NCI-H187 (cell line): ENCODE measurements around the gene CYP2F1.
"Not testable (repeated sequence)": the region's sequence is repeated elsewhere in the genome, so short reads cannot be mapped to it uniquely, and the experiment has no call there.

Experiments
- DNase-seq, 2 experiments: peaks; one replicate each; lab custom pipeline; 2025; lab: John Stamatoyannopoulos, UW

The CYP2F1 gene

DNA sequence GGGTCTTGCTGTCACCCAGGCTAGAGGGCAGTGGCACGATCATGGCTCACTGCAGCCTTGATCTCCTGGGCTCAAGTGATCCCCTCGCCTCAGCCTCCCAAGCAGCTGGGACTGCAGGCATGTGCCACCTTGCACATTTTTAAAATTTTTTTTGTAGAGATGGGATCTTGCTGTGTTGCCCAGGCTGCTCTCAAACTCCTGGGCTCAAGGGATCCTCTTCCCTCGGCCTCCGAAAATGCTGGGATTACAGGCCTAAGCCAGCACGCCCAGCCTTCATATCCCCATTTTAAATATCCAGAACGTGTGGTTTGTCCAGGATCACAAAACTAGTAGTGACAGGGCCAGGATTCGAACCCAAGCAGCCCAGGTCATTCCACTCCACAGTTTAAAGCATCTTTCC is 13.1 kb downstream of the CYP2F1 start:
- not testable (repeated sequence) for DNase-seq

GRCh38 chr19:41127801-41128300 is 13.6 kb downstream of the CYP2F1 start:
- not testable (repeated sequence) for DNase-seq

DNA sequence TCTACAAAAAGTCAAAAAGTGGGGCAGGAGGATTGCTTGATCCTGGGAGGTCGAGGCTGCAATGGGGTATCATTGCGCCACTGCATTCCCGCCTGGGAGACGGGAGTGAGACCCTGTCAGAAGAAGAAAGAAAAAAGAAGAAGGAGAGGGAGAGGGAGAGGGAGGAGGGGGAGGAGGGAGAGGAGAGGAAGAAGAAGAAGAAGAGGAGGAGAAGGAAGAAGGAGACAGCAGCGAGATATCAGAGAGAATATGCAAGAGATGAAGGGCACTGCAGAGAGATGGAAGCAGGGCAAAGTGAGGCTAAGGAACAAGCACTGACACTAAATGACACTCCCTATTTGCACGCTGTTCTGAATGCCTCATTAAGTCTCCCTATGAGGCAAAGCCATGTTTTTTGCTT is 14.5 kb downstream of the CYP2F1 start:
- DNase-seq: no peak

DNA sequence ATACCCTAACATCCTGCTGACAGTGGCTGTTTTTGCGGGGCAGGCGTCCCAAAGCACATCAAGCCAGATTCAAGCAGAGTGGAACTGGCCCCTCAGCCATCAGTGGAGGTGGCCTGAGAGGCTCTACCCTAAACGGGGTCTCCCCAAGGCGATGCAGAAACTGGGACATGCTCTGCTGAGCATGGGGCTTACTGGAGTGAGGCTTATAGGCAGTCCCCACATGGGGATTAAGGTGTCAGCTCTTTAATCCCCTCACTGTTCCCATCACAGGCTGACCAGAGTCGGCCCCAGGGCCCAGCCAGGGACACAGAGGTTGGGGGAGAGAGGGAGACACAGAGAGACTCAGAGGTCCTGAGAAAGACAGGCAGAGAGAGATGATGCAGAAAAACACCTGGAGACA is 17.0 kb downstream of the CYP2F1 start:
- no peak for DNase-seq

DNA sequence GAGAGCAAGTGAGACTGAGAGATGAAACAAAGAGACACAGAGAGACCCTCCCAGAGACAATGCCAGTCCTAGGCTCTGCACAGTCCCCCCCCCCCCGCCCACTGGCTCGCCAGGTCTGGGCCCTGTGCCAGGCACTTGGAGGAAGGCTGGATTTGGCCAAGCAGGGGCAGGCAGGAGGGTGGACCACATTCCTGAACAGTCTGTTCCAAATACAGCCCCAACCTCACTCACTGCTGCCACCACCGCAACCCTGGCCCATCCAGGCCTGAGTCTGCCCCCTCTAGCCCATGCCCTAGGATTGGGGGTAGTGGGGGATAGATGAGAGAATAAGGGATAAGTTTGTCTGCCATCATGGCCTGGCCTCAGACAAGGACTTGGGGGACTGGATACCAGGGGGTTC is 19.0 kb downstream of the CYP2F1 start:
- no peak for DNase-seq

DNA sequence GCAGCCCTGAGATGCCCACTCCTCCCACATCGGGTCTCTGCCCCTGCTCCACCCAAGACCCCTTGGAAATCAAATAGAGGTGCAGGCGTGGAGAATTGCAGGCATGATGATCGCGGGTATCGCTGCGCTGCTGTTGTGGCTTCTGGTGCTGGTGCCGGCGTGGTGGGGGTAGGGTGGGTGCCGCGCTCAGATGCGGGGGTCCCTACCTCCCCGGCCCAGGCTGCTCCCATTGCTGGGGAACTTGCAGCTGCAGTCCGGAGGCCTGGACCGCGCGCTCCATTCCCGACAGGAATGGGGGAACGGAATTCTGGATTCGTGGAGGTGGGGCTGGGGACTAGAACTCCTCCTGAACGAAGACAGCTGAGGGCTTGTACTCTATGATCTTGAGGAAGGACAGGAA is 20.4 kb downstream of the CYP2F1 start:
- no peak for DNase-seq

DNA sequence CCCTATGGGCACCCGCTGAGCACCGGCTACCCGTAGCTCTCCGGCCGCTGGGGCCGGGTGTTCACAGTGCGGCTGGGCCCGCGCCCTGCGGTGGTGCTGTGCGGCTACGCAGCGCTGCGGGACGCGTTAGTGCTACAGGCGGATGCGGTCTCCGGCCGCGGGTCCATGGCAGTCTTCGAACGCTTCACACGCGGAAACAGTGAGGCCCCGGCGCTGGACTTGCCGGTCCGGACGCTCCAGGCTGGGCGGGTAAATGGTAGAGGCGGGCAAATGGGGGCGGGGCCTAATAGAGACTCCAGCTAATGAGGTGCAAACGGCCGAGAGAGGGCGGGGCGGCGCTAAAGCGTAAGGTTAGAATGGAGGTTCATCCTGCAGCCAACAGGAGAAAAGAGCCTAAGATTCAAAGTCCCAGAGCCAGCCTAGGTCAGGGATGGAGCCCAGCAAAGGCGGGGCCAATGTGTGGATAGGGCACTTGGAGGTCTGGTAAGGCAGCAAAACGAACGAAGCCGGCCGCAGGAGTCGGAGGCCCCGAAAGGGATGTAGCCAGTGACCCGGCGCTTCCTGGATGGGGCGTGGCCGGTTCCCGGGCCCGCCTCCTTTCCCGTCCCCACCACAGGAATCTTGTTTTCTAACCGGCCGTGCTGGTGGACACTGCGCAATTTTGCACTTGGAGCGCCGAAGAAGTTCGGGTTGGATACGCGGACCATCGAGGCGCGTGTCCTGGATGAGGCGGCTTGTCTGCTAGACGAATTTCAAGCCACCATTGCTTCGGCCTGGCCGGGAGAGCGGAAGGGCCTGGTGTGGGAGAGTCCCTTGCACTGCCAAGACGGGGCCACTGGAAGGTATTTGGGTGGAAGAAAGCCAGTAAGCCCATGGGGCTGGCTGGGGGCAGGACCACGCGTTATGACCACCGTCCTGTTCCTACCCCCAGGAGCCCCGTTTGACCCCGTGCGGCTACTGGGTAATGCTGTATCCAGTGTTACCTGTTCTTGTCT is 21.5 kb downstream of the CYP2F1 start:
- not testable (repeated sequence) for DNase-seq

DNA sequence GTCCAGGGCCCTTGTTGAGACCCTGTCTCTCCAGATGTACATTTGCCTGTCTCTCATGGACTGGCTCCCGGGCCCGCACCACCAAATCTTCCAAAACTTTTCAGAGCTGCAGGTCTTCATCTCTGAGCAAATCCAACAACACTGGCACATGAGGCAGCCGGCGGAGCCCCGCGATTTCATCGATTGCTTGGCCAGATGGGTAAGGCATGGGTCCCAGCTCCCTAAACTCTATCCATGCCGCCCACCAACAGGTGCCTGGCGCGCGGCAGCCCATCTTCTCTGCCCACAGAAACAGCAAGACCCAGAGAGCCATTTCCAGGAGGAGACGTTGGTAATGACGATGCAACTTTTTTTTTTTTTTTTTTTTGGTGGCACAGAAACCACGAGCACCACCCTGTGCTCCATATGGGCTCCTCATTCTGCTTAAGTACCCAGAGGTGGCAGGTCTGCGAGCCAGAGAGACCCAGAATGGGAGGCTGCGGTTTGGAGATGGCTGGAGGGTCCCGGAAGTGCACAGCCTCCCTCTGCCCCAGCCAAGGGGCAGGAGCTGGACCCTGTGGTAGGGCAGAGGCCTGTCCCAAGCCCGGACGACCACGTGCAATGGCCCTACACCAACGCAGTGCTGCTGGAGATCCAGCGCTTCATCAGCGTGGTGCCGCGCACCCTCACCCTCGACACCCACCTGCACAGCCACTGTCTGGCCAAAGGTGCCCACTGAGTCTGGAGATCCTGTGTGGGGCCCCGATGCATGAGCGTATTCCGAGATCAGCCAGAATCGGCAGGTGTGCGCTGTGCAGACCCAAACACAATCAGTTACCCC is 22.6 kb downstream of the CYP2F1 start:
- DNase-seq: no peak

DNA sequence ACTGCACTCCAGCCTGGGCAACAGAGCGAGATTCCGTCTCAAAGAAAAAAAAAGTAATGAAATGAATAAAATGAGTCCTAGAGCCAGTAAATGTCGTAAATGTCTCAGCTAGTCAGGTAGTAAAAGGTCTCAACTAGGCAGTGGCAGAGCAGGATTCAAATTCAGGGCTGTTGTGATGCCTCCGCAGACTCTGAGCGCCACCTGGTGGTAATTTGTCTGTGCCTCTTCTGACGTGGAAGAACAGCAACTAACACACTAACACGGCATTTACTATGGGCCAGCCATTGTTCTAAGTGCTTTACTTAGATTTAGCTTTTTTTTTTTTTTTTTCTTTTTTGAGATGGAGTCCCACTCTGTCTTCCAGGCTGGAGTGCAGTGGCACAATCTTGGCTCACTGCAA is 30.2 kb downstream of the CYP2F1 start:
- peak in 1 of 2 experiments; percentile 15 for DNase-seq

GRCh38 chr19:41149831-41150230 is 35.6 kb downstream of the CYP2F1 start:
- DNase-seq: no peak

- DNase-seq: not testable (repeated sequence)
Observed at GRCh38 chr19:41150986-41151385, 36.8 kb downstream of the CYP2F1 start.

DNA sequence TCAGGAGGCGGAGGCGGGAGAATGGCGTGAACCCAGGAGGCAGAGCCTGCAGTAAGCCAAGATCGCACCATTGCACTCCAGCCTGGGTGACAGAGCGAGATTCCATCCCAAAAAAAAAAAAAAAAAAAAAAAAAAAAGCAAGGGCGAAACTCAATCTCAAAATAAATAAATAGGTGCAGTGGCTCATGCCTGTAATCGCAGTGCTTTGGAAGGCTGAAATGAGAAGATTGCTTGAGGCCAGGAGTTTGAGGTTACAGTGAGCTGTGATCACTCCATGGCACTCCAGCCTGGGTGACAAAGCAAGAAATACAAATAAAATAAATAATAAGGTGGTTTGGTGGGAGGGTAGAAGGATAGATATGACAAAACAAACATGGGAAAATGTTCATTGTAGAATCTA is 39.8 kb downstream of the CYP2F1 start:
- no peak for DNase-seq

GRCh38 chr19:41156207-41156606 is 42.0 kb downstream of the CYP2F1 start:
- DNase-seq: no peak

DNA sequence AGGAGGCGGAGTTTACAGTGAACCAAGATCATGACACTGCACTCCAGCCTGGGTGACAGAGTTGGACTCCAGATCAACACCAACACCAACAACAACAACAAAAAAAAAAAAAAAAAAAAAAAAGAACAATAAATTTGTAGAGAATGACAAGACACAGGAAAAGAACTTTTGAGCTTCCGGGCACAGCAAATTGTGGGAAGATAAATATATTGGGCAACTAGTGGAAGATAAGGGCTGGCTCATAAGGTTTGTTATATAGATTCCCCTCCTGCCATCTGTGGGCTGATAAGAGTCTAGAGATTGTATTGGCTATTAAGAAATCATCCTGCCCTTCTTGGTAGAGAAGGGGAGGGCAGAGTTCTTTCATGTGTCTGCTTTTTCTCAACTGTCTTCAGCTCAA is 45.6 kb downstream of the CYP2F1 start:
- no peak for DNase-seq

- DNase-seq: no peak
Observed at GRCh38 chr19:41161903-41162302, 47.7 kb downstream of the CYP2F1 start.

DNA sequence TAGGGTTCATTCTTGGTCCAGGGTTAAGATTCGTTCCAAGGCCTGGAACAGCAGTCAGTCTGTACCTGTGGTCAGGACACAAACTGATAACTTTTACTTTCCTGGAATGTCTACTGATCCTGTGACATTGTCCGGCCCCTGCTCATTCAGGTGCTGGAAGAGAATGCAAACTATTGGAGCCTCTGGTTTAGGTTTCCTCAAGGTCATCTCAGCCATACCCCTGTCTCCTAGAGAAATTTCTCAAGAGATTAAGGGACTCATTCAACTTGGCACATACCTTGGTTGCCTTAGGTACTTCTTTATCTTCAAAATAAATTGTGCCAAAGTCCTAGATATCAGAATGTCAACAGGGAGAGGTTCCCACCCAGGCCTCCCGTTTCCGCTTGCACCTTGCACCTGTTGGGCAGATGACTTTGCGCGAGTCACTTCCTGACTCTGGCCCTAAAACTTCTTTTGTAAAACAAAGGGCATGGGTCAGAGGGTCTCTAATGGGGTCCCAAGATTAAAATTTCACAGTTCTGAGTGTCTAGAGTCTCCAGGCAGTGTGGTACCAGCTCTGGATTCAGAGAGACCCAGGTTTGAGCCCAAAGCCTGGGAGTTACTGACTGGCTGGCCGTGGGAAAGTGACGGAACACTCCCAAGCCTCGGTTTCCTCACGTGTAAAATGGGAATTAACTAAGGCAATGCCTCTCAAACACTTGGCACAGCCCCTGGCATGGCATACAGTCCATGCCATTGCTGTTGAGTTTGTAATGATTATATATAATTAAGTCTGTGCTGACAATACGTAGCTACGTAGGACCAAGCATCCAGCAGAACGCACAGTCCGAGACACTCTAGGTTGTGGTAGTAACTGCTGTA is 52.9 kb downstream of the CYP2F1 start:
- DNase-seq: no peak

GRCh38 chr19:41172297-41173164 is 58.3 kb downstream of the CYP2F1 start:
- no peak for DNase-seq

DNA sequence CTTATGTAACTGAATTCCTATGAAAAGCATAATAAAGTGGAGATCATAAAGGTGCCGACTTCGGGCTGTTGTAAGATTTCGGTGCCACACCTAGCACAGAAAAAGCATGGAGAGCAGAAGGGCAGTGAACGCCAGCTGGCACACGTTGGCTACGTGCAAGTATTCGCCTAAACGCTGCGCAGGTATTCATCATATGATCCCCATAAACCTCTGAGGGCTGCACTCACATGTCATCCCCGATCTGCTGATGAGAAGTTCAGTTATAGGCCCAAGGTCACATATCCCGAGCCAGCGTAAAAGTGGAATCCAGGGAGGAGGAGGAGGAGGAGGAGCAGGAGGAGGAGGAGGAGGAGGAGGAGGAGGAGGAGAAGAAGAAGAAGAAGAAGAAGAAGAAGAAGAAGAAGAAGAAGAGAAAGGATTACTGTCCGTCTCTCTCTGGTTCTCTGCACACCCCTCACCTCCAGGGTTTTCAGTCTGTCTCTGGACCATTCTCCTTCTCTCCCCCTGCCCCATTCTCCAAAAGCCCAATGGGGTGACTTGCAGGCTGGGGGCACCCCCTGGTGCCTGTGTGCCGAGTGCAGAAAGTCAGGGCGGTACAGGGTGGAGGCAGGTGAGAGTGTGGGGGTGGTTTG is 60.2 kb downstream of the CYP2F1 start:
- no peak for DNase-seq

DNA sequence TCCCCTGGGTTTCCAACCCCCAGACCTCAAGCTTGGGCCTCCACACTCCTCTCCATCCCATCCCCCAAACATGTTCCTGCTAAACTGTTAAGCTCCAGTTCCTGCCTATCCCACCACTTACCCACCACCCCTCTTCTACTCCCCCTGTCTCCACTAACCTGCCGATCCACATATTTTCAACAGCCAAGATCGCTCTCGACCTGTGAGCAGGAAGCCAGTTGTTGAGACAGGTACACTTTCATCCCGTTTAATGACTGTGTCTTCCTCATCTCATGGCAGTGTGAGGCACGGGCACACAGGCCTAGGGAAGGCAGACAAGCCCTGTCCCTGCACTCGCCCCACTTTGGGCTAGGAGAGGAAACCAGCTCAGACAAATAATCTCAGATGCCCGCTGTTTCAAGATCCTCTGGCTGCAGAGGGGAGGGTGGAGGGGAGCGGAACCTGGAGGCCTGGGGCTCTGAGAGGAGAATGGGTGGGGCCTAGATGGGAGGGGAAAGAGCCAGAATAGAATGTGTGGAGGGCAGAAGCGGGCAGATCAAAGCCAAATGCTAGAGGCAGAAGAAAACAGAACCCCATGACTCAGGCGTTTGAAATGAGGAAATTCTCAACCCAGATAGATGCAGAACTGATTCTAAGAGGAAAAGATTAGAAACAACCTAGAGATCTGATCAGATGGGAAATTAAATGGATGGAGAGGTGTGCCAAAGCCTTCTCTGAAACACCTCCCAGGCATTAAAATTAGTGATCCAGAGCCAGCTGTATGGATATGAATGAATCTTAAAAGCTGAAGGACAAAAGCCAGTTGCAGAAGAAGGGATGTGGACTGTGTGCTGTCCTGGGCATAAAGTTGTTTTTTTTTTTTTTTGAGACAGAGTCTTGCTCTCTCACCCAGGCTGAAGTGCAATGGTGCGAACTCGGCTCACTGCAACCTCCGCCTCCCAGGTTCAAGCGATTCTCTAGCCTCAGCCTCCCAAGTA is 61.9 kb downstream of the CYP2F1 start:
- no peak for DNase-seq
